Epithelial cell of esophagus (primary cell): Measurements from ENCODE around the gene ANKRD40CL.

Source experiments
- DNase-seq: peaks from one replicate; pipeline ENCODE4 v3.0.0; 2010; ENCODE audit warnings: low read depth
- H3K4me3 ChIP-seq: 2 replicates; pipeline ENCODE4 v1.5.1; 2011; ENCODE audit warnings: mild to moderate bottlenecking, low read length, control low read depth
- CTCF ChIP-seq: IDR thresholded peaks from 2 replicates; pipeline ENCODE4 v1.5.1; 2011; ENCODE audit warnings: low read depth, mild to moderate bottlenecking, low read length, control low read depth, inconsistent platforms; ENCODE audit not compliant: insufficient read depth; ENCODE audit errors: missing control alignments

The ANKRD40CL gene

GRCh38 chr17:50767446-50767845, at the start of gene ANKRD40CL:
ANKRD40CL (minus strand) TSS chr17:50767518; CDS start chr17:50766913, 605 bp downstream.
- no peak for TF ChIP-seq CTCF
- H3K4me3 ChIP-seq = no peak within 1 kb of the TSS
- no peak for DNase-seq

GRCh38 chr17:50816271-50816670, 49.0 kb upstream of the ANKRD40CL start:
- no peak for TF ChIP-seq CTCF
- DNase-seq = no peak
- H3K4me3 ChIP-seq = no peak overlapping the region

GRCh38 chr17:50815400-50815799, 48.1 kb upstream of the ANKRD40CL start:
- no peak for DNase-seq
- H3K4me3 ChIP-seq = no peak overlapping the region
- no peak for TF ChIP-seq CTCF

- TF ChIP-seq CTCF = no peak
- no peak overlapping the region for H3K4me3 ChIP-seq
- DNase-seq = no peak
These were observed 46.3 kb upstream of the ANKRD40CL start for GRCh38 chr17:50813583-50813982.

GRCh38 chr17:50808888-50809287, 41.6 kb upstream of the ANKRD40CL start:
- no peak for TF ChIP-seq CTCF
- no peak for DNase-seq
- no peak overlapping the region for H3K4me3 ChIP-seq

- no peak overlapping the region for H3K4me3 ChIP-seq
- no peak for TF ChIP-seq CTCF
- no peak for DNase-seq
These were observed 41.1 kb upstream of the ANKRD40CL start for GRCh38 chr17:50808413-50808812.

- no peak overlapping the region for H3K4me3 ChIP-seq
- TF ChIP-seq CTCF = no peak
- DNase-seq = no peak
These were observed 40.4 kb upstream of the ANKRD40CL start for GRCh38 chr17:50807675-50808074.
